Stimulated activated CD4-positive, alpha-beta T cell treated with anti-CD3 and anti-CD28 coated beads, Interleukin-12 subunit alpha, Interleukin-12 subunit beta, amount 100 ng/mL, for 24 hours (primary cell): Measurements from ENCODE around the gene PTGES.

ENCODE experiments used
- DNase-seq, 2 experiments: peaks; one replicate each; pipeline ENCODE4 v3.0.0-alpha.2; 2020; ENCODE audit warnings: low read depth in 2 of 2

PTGES gene

GRCh38 chr9:129692534-129692933 is 60.3 kb downstream of the PTGES start:
- no peak for DNase-seq
